Natural killer cell (primary cell): ENCODE results near the gene ARID1A. TPM values are rescaled to one million over a fixed set of nuclear protein-coding genes. Genes with fewer than 3 reads are reported as not detected.

ENCODE experiments used
- ATAC-seq, 3 donors: fragments of 150-1000 bp in 2 of 3; fragments of 200-7000 bp in 1 of 3; cut with Tn5 transposase; 1 replicate in 1 of 3; 2 replicates in 2 of 3; pipeline ENCODE4 v1.10.0; 2021; ENCODE audit warnings: mild to moderate bottlenecking in 2 of 3, moderate library complexity in 2 of 3
- DNase-seq, 2 donors: peaks; one replicate each; pipeline versions ENCODE4 v3.0.0 to v3.0.0-alpha.2; 2013 to 2021; ENCODE audit warnings: mixed read lengths in 1 of 2
- H3K27ac ChIP-seq: one replicate; pipeline ENCODE4 v1.5.1; 2013; ENCODE audit warnings: mild to moderate bottlenecking, low read length
- H3K27me3 ChIP-seq: one replicate; pipeline ENCODE4 v1.6.1; 2013; ENCODE audit warnings: low read length; ENCODE audit not compliant: control insufficient read depth, insufficient read depth
- H3K36me3 ChIP-seq: one replicate; pipeline ENCODE4 v1.6.1; 2013; ENCODE audit warnings: low read length; ENCODE audit not compliant: control insufficient read depth, insufficient read depth
- H3K4me1 ChIP-seq: one replicate; pipeline ENCODE4 v1.6.1; 2013; ENCODE audit warnings: low read length; ENCODE audit not compliant: control insufficient read depth, insufficient read depth
- H3K4me3 ChIP-seq: one replicate; pipeline ENCODE4 v1.5.1; 2013; ENCODE audit warnings: low read length
- H3K9me3 ChIP-seq: one replicate; pipeline ENCODE4 v1.6.1; 2013; ENCODE audit warnings: low read length; ENCODE audit not compliant: control insufficient read depth, insufficient read depth
- H3K27ac Mint-ChIP-seq, 2 donors: one replicate each; pipeline ENCODE4 v1.8.0; 2022; ENCODE audit warnings: mild to moderate bottlenecking in 2 of 2, mixed read lengths in 2 of 2, moderate library complexity in 1 of 2
- H3K27me3 Mint-ChIP-seq, 2 donors: one replicate each; pipeline ENCODE4 v1.8.0; 2022; ENCODE audit warnings: low read depth in 2 of 2, mixed read lengths in 2 of 2
- H3K36me3 Mint-ChIP-seq: one replicate; pipeline ENCODE4 v1.8.0; 2022; ENCODE audit warnings: mixed read lengths
- H3K4me1 Mint-ChIP-seq, 2 donors: one replicate each; pipeline ENCODE4 v1.8.0; 2022; ENCODE audit warnings: mixed read lengths in 2 of 2
- H3K4me3 Mint-ChIP-seq: one replicate; pipeline ENCODE4 v1.8.0; 2022; ENCODE audit warnings: mild to moderate bottlenecking, moderate library complexity, mixed read lengths
- H3K9me3 Mint-ChIP-seq, 2 donors: one replicate each; pipeline ENCODE4 v1.8.0; 2022; ENCODE audit warnings: mixed read lengths in 2 of 2
- CTCF ChIP-seq: fragments of 200-600 bp; IDR thresholded peaks from one replicate; pipeline ENCODE4 v1.8.0; 2022; ENCODE audit warnings: antibody characterized with exemption
- WGBS: methylation state at CpG from one replicate; pipeline ENCODE4 v1.1.7; 2013; ENCODE audit warnings: missing lambda C conversion rate; ENCODE audit not compliant: insufficient coverage; 5-methylcytosine and 5-hydroxymethylcytosine counted together
- intact Hi-C: fragments of 100-400 bp; cut with micrococcal nuclease; formaldehyde crosslinking; loops from one replicate; pipeline ENCODE4 v1.14.2; 2022
- total RNA-seq, 4 donors: library from RNA; stranded (reverse); fragments of 120-200 nt in 1 of 4; gene quantifications; one replicate each; pipeline versions ENCODE4 v1.2.3 to v1.2.4, GENCODE V29; 2013 to 2022

Gene ARID1A
- total RNA-seq, 3 donors from 2014 or later (not counting 1 experiment from before 2014, with no cell fraction given), result 199 to 214 (median 202) TPM

GRCh38 chr1:26780344-26780957 lies 84.6 kb downstream of the ARID1A start:
- H3K36me3 ChIP-seq, result peaks cover 65% of the 10 kb centered on the region
- no peaks in the 10 kb centered on the region for H3K9me3 ChIP-seq
- Mint-ChIP-seq H3K4me3 (no peak overlapping the region), H3K36me3 (peaks cover 17% of the 10 kb centered on the region), H3K9me3 (no peaks in the 10 kb centered on the region), H3K27ac (peak overlapping the region; percentile 57 to 100), H3K4me1 (peaks cover 41 to 58% of the 10 kb centered on the region in 2 donors), H3K27me3 (no peaks in the 10 kb centered on the region)
- DNase-seq, result no peak
- 92% methylated on average over 21 of the region's 21 CpGs for WGBS
- no peak for TF ChIP-seq CTCF
- no peak overlapping the region for H3K4me3 ChIP-seq
- intact Hi-C loops, result loop anchor here (10.0 kb wide), 1 partner anchor 406 kb away; the partner anchor contains the start of gene ZNF683
- ATAC-seq, result no peak
- H3K27me3 ChIP-seq, result no peaks in the 10 kb centered on the region
- H3K27ac ChIP-seq, result no peak overlapping the region
- peaks cover 19% of the 10 kb centered on the region for H3K4me1 ChIP-seq

- DNase-seq (no peak), ATAC-seq (peak; percentile 75 to 81 (median 78))
- H3K9me3 ChIP-seq, result no peaks in the 10 kb centered on the region
- no peaks in the 10 kb centered on the region for H3K9me3 Mint-ChIP-seq
- H3K36me3 ChIP-seq, result peaks cover 58% of the 10 kb centered on the region
- peaks cover 17% of the 10 kb centered on the region for H3K36me3 Mint-ChIP-seq
- peaks cover 27% of the 10 kb centered on the region for H3K4me1 ChIP-seq
- peak overlapping the region; percentile 30 for H3K4me3 Mint-ChIP-seq
- no peaks in the 10 kb centered on the region for H3K27me3 Mint-ChIP-seq
- peak overlapping the region; percentile 57 to 100 for H3K27ac Mint-ChIP-seq
- 75% methylated on average over 9 of the region's 11 CpGs for WGBS
- no peak for TF ChIP-seq CTCF
- H3K4me3 ChIP-seq, result no peak overlapping the region
- peak overlapping the region; percentile 27 for H3K27ac ChIP-seq
- intact Hi-C loops, result loop anchor here (10.0 kb wide), 1 partner anchor 407 kb away; the partner anchor contains the start of gene ZNF683
- H3K4me1 Mint-ChIP-seq, result peaks cover 50 to 66% of the 10 kb centered on the region in 2 donors
- H3K27me3 ChIP-seq, result no peaks in the 10 kb centered on the region
Observed at GRCh38 chr1:26781206-26781825, 85.5 kb downstream of the ARID1A start.

- TF ChIP-seq CTCF, result no peak
- Histone ChIP-seq H3K36me3 (peaks cover 46% of the 10 kb centered on the region), H3K4me3 (no peak overlapping the region), H3K4me1 (peaks cover 40% of the 10 kb centered on the region), H3K27ac (no peak overlapping the region), H3K27me3 (no peaks in the 10 kb centered on the region), H3K9me3 (no peaks in the 10 kb centered on the region)
- 79% methylated on average over 3 of the region's 3 CpGs for WGBS
- Mint-ChIP-seq H3K4me3 (peak overlapping the region; percentile 0), H3K36me3 (peaks cover 17% of the 10 kb centered on the region), H3K27me3 (no peaks in the 10 kb centered on the region), H3K9me3 (no peaks in the 10 kb centered on the region), H3K27ac (peak overlapping the region; percentile 57 to 100), H3K4me1 (peaks cover 63 to 80% of the 10 kb centered on the region in 2 donors)
- DNase-seq, result no peak
- intact Hi-C loops, result loop anchor here (10.0 kb wide), 1 partner anchor 408 kb away; the partner anchor contains the start of gene ZNF683
- ATAC-seq, result no peak
Observed at GRCh38 chr1:26782521-26783212, 86.9 kb downstream of the ARID1A start.
